Activated CD8-positive, alpha-beta memory T cell treated with anti-CD3 and anti-CD28 coated beads, Interleukin-2, amount 50 U/mL, for 24 hours (primary cell): ENCODE measurements around the gene HSD17B13.
"Not testable (repeated sequence)": the region's sequence is repeated elsewhere in the genome, so short reads cannot be mapped to it uniquely, and the experiment has no call there.

Source experiments
- DNase-seq: peaks from one replicate; pipeline ENCODE4 v3.0.0-alpha.2; 2020; ENCODE audit errors: extremely low read depth

Gene HSD17B13, protein sequence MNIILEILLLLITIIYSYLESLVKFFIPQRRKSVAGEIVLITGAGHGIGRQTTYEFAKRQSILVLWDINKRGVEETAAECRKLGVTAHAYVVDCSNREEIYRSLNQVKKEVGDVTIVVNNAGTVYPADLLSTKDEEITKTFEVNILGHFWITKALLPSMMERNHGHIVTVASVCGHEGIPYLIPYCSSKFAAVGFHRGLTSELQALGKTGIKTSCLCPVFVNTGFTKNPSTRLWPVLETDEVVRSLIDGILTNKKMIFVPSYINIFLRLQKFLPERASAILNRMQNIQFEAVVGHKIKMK

DNA sequence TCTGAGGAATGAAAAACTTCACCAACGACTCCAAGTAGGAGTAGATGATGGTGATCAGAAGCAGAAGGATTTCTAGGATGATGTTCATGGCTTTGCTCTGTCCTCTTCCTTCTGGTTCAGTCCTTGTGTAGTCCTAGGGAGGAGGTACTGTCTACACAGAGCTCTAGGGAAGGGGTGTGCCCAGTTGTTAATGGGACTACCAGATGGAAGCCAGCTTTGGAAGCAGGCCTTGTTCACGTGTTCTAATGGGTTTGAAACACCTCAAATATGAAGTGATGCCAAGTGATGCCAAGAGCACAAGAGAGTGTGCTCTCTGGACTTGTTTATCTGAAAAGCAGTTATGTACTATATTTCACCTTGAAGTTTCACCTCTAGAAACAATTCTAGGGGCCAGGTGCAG lies at the start of gene HSD17B13:
Gene HSD17B13 (minus strand): TSS at position 129 of the 400 bp plus-strand sequence. CDS start 41 bp downstream, at position 88.
- no peak for DNase-seq

DNA sequence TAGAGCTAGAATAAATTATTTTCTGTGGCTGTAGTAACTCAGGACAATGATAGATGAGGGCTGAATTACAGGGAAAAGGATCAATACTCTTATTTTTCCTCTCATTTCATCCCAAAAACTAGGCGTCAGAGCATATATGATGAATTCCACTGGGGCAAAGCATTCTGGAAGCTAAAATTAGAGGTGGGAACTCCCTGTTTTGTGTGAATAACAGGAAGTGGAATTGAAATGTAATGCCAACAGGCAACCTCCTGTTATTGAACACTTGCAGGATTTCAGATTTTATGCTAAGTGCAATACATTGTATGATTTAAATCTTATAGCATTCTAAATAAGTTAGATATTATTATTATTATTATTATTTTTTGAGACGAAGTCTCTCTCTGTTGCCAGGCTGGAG lies 47.4 kb upstream of the HSD17B13 start:
- DNase-seq, result no peak

DNA sequence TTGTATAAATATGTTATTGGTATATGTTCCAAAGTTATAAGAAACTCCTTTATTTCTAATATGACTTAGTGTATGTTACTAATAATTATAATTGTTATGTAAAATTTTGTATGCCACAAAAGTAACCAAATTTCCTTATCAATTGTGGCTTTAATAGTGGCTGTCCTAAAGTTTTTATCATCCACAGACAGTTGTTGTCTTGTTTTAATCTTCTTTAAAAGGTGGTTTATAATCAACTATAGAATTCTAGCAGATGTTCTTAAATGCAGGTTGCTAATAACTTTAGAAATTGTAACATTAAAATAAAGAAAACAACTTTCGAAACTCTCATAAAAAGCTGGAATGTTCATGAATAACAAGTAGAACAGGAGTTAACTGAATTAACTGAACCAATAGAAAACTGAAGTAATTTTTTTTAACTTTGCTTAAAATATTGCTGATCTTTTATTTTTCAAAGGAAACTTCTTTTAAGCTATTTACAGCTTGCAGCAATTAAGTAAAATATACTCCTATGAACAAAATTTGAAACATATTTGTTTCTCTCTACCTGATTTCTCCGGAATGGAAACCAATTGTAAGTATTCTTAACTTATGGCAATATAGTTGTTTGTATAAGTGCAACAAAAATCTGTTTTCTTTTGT lies 44.0 kb upstream of the HSD17B13 start:
- DNase-seq, result no peak

DNA sequence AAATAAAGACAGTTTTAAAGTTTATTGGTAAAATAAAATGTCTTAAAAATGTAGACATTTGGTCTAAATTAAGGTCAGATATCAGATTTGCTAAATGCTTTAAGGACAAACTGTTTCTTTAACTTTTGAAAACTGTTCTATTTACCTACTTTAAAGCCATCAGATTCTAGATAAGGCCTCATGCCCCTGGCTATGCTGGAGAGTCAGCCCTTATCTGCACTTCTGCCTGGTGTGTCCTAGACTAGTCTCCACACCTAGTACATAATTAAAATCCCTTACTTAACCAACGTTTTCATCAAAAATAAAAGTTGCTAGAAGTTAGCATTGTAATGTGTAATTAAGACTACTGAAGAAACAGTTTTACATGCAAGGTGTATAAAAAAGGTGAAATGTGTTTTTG lies 42.7 kb upstream of the HSD17B13 start:
- DNase-seq, result no peak

DNA sequence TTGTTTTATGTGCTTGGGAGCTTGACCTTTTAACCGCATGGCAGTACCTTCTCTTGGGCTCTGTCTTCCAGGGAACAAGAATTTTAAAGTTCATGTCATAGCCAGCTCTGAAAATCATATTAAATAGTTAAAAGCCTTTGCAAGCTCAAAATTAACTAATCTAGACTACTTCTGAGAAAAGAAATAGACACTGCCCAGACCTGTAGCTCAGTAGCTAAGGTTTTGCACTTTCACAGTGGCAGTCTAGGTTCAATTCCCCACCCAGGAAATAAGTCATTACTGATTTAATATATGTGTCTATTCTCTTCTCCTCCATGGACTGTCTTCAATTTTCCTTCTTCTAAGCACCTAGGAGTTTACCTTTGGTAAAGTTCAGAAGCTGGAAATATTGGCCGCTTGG lies 40.9 kb upstream of the HSD17B13 start:
- no peak for DNase-seq

DNA sequence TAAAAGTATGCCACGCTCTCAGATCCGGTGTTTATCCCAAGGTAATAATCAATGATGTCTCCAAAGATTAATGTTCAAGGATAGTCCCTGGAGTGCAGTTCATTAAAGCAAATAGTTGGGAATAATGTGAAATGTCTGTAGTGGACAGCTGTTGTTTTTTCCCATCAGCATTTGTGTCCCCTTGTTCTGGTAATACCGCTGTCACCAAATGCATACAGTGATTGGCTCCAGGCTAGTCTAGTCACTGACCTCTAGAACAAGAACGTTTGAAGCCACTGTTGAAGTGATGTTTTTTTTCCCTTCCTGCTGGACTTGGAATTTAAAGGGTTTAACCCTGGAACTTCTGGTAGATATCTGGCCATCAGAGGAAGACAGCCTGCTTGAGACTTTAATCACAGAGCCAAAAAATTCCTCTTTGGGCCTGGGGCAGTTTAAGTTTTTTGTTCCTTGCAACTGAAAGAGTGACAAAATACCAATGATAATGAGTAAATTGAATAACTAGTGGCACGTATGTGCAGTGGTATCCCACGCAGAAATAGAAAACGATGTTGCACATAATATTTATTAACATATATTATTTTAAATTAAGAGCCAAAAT lies 37.8 kb upstream of the HSD17B13 start:
- DNase-seq, result no peak

DNA sequence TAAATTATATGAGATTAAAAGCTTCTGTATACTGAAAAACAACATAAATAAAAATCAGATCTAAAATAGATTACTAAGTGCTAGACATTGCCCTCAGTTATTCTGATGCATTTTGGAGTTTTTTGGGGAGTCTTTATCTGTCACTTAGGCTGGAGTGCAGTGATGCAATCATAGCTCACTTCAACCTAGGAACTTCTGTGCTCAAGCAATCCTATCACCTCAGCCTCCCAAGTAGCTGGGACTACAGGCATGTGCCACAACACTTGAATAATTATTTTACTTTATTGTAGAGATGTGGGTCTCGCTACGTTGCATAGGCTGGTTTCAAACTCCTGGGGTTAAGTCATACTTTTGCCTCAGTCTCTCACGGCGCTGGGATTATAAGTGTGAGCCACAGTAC lies 36.6 kb upstream of the HSD17B13 start:
- DNase-seq, result no peak

DNA sequence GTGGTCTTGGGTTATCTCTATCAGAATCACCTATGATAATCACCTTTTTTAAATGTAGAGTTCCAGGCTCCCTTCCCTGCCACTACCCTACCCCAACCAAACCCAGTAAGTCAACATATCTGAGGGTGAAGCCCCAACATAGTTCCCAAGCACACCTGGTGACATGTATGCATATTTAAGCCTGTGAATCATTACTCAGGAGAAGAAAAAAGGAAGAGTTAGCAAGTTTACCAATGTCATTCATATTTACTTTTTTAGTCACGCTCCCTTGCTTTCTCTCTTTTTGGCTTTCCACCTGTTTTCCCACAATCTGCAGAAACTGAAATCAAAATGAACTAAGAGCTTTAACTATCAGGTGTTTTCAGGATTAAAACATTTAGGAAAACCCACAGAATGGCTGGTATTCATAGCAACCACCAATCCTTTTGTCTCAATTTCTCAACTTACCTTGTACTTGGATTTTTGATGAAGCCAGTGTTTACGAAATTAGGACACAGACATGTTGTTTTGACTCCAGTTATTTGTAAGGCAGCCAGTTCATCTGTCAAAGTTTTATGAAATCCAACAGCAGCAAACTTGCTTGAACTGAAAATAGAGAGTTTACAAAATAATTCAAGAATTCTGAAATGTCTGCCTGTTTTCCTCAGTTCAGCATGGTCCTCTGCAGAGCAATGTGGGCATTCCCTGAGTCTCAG lies 34.3 kb upstream of the HSD17B13 start:
- no peak for DNase-seq

DNA sequence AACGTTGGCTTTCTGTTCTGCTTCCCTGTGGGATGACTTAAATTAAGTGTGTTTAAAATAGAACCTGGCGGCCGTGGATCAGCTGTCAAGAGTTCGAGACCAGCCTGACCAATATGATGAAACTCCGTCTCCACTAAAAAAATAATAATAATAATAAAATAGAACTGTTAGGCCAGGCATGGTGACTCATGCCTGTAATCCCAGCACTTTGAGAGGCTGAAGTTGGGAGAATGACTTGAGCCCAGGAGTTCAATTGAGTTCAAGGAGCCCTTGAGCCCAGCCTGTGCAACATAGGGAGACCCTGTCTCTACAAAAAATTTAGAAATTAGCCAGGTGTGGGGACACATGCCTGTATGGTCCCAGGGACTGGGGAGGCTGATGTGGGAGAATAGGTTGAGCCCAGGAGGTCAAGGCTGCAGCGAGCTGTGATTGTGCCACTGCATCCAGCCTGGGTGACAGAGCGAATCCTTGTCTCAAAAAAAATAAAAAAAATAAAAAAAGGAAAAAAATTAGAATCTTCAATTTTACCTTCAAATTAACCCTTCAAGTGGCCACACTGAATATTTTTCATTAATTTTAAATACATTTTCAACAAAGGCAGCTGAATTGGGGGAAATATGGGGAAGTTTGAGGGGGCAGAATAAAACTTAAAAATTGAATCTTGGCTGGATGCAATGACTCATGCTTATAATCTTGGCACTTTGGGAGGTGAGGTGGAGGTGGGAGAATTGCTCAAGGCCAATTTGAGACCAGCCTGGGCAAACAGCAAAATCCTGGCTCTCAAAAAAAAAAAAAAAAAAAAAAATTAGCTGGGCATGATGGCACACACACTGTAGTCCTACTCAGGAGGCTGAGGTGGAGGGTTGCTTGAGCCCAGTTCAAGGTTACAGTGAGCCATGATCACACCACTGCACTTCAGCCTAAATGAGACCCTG lies 31.8 kb upstream of the HSD17B13 start:
- DNase-seq, result no peak

DNA sequence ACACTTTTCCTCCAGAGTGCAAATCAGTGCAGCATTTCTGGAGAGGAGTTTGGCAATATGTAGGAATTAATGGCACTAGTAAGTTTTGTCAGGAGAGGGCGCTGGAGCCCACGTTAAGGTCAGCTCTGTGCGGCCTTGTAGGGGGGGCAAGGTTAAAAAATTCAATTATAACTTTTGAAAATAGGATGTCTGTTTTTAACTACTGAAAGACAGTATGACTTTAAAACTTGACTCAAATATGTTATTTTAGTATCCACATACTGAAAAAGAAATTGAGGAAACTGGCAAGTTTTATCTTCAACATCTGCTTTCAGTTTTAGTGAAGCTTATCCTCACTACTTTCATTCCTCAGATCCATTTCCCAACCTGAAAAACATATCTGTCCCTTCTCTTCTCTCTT lies 30.9 kb upstream of the HSD17B13 start:
- no peak for DNase-seq

DNA sequence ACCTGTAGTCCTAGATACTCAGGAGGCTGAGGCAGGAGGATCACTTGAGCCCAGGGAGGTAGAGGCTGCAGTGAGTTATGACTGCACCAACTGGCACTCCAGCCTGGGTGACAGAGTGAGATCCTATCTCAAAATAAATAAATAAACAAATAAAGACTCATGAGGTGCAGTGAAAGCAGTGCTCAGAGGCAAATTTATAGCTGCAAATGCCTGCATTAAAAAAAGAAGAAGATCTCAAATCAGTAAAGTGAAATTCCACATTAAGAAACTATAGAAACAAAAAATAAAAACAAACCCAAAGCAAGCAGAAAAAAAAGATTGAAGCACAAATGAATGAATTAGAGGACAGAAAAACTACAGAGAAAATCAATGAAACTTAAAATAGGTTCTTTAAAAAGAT lies 22.5 kb upstream of the HSD17B13 start:
- DNase-seq, result no peak

DNA sequence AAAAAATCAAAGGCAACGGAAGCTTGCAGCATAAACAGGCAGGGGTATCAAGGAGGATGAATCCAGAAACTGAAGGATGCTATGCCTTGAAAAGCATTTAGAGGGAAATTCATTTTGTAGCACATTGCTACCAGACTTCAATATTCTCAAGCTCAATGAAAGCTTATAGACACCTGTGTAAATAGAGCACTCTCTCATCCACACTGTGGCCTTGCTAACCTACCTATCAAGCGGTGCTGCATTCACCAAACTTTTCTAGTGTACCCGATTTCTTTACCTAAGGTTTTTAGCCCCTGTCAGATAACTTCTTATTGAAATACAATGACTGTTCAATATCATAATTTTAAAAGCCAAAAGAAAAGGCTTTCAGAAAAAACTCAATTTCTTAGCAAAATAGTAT lies 20.2 kb upstream of the HSD17B13 start:
- DNase-seq, result no peak

DNA sequence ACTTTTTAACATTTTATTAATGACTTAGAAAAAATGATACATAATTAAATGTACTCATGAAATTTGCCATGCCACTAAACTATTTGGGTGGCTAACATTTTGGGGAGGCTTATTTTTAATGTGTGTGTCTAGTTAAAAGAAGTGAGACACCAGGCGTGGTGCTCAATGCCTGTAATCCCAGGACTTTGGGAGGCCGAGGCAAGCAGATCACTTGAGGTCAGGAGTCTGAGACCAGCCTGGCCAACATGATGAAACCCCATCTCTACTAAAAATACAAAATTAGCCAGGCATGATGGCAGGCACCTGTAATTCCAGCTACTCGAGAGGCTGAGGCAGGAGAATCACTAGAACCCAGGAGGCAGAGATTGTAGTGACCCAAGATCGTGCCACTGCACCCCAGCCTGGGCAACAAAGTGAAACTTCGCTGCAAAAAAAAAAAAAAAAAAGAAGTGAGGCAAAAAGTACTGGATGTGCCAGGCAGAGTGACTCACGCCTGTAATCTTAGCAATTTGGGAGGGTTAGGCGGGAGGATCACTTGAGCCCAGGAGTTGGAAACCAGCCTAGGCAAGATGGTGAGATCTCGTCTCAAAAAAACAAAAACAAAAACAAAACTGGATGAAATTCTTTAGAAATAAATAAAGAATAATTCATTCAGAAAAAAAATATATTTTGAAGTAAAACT lies 19.4 kb upstream of the HSD17B13 start:
- DNase-seq, result not testable (repeated sequence)

DNA sequence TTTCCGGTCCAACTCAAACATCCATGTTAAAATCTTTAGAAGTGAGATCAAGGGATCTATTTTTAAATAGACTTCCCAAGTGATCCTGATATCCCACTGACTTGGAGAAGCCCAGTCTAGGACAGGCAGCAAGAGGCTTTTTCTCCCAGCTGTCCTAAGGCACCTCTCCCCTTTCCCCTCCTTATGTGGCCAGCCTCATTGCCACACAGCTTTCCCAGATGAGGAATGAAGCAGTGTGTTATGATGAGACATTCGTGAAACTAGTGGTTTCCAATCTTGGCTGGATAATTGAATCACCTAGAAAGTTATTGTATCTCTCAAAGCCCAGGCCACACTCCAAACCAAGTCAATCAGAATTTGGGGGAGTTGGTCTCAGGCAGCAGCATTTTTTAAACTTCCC lies 16.8 kb upstream of the HSD17B13 start:
- no peak for DNase-seq

DNA sequence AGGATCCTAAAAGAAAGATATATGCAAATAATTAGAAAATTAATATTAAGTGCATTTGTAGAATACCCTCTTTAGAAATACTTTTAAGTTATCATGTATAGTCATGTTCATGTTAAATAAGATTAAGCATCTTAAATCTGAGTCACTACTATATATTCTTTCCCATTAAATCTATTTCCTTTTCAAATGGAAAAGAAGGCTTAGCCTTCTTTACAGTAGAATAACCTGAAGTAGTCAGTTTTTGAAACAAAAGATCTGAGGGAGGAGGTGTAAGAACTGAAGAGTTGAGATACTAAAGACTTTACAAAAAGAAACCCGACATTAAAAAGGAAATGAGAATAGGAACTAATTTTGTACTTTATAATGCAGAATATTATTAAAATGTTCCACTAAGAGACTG lies 14.7 kb upstream of the HSD17B13 start:
- no peak for DNase-seq

DNA sequence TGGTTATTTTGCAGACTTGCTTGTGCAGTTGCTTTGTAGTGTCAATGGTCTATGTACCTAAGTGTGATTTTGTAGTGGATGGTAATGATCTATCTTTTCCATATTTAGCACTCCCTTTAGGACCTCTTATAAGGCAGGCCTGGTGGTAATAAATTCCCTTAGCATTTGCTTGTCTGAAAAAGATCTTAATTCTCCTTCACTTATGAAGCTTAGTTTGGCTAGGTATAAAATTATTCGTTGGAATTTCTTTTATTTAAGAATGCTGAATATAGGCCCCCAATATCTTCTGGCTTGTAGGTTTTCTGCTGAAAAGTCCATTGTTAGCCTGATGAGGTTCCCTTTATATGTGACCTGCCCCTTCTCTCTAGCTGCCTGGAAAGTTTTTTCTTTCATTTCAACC lies 10.6 kb upstream of the HSD17B13 start:
- DNase-seq, result no peak

DNA sequence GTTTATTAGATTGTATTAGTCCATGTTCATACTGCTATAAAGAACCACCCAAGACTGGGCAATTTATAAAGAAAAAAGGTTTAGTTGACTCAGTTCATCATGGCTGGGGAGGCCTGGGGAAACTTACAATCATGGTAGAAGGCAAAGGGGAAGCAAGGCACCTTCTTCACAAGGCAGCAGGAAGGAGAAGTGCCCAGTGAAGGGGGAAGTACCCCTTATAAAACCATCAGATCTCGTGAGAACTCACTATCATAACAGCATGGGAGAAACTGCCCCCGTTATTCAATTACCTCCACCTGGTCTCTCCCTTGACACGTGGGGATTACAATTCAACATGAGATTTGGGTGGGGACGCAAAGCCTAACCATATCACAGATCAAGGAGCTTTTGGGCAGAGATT lies 8.1 kb upstream of the HSD17B13 start:
- DNase-seq, result no peak

DNA sequence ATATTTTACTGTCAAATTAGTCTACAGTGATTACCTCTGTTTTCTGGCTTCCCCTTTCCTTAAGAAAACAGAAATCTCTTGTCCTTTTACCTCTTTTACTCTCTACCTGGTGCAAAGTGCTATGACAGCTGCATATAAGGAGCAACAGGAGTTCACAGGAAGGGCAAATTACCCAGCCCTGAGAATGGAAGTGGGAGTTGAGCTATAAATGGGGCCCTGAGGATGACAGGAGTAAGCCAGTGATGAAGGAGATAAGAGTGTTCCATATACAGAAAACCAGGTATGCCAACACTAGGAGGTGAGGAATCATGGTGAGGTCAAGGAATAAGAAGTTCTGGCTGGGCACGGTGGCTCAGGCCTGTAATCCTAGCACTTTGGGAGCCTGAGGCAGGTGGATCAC lies 4.5 kb upstream of the HSD17B13 start:
- no peak for DNase-seq

DNA sequence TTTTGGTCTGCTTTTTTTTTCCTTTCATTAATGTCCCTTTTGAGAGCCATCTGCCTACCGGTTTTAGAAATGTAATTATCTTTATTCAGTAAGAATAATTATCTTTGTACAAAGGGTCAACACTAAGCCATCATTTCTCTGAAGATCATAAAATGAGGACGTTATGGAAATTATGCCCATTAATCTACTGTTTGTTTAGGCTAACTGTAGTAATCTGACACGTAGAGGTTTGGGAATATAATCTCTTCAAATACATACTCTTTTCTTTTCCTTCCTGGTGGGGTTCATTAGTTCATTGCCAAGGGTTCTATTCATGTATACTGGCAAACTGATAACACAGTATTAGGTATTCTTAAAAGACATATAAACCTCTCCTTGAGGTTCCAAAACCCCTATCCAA lies 3.8 kb upstream of the HSD17B13 start:
- no peak for DNase-seq

DNA sequence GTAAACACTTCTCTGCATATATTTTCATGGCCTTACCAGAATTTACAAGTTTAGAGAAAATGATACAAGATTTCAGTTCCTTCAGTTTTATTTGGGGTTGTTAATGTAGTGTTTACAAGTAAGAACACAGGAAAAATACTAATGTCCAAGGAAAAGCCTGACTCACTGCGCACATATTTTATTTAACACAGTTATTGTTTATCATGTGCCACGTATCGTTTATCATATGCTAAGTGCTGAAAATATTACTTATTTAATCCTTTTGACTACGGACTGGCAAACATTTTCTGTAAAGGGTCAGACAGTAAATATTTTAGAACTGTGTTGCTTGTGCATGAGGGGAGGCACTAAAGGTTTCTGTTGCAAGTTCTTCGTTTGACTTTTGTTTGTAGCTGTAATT lies 794 bp downstream of the HSD17B13 start:
- no peak for DNase-seq

DNA sequence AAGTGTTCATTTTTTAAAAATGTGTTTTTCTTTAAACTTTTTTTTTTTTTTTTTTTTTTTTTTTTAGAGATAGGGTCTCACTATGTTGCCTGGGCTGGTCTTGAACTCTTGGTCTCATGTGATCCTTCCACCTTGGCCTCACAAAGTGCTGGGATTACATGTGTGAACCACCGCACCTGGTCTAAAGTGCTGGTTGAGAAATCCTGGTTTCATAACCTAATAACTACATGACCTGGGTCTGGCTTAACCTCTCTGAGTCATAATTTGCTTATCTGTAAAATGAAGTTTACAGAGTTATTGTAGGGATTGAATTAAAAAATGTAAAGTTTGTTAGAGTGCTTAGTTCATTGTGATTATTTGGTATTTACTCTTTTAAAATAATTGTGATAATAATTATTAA lies 5.2 kb downstream of the HSD17B13 start:
- DNase-seq, result no peak
